ENCODE results near the gene SPOCK2.

GRCh38 chr10:72024596-72024995 is 63.8 kb downstream of the SPOCK2 start:
- TF ChIP-seq POLR2AphosphoS5 (IDR thresholded peaks at IDR 0.05; ENCODE audit: low read depth, low read length) (no peak), TAF1 (IDR thresholded peaks at IDR 0.05; ENCODE audit: borderline replicate concordance, insufficient read depth, low read length) (no peak), SIN3A (IDR thresholded peaks at IDR 0.05; ENCODE audit: borderline replicate concordance, insufficient read depth, low read length) (no peak)

All from PFSK-1 (cell line).